ENCODE measurements around the gene FN1. TPM values are rescaled to one million over a fixed set of nuclear protein-coding genes. Genes with fewer than 3 reads are reported as not detected.
"Not testable (repeated sequence)": the region's sequence is repeated elsewhere in the genome, so short reads cannot be mapped to it uniquely, and the experiment has no call there.

The FN1 gene
- total RNA-seq, 2 experiments from 2014 or later = 0.45 to 0.57 TPM

- Mint-ChIP-seq H3K27me3 (ENCODE audit: low read depth) (peaks cover 14% of the 10 kb centered on the region), H3K4me3 (no peak overlapping the region), H3K4me1 (ENCODE audit: low read depth) (no peaks in the 10 kb centered on the region), H3K36me3 (ENCODE audit: low read depth) (no peaks in the 10 kb centered on the region), H3K9me3 (no peaks in the 10 kb centered on the region), H3K27ac (no peak overlapping the region)
- DNase-seq = no peak
- CTCF ChIA-PET = no interaction called here
- intact Hi-C loops (cut with micrococcal nuclease) = no loop called here
Observed at GRCh38 chr2:215416656-215417055, 19.2 kb downstream of the FN1 start.

GRCh38 chr2:215415820-215416577, 19.9 kb downstream of the FN1 start:
- intact Hi-C loops (cut with micrococcal nuclease) = no loop called here
- CTCF ChIA-PET = no interaction called here
- H3K27me3 Mint-ChIP-seq (ENCODE audit: low read depth) = peaks cover 14% of the 10 kb centered on the region
- no peak for DNase-seq
- no peak overlapping the region for H3K4me3 Mint-ChIP-seq
- no peaks in the 10 kb centered on the region for H3K4me1 Mint-ChIP-seq (ENCODE audit: low read depth)
- no peaks in the 10 kb centered on the region for H3K36me3 Mint-ChIP-seq (ENCODE audit: low read depth)
- H3K9me3 Mint-ChIP-seq = no peaks in the 10 kb centered on the region
- H3K27ac Mint-ChIP-seq = no peak overlapping the region

- CTCF ChIA-PET = no interaction called here
- Mint-ChIP-seq H3K4me1 (ENCODE audit: low read depth) (no peaks in the 10 kb centered on the region), H3K27ac (no peak overlapping the region), H3K36me3 (ENCODE audit: low read depth) (no peaks in the 10 kb centered on the region), H3K4me3 (no peak overlapping the region), H3K27me3 (ENCODE audit: low read depth) (peaks cover 11% of the 10 kb centered on the region), H3K9me3 (no peaks in the 10 kb centered on the region)
- DNase-seq = no peak
- intact Hi-C loops (cut with micrococcal nuclease) = no loop called here
Observed at GRCh38 chr2:215415218-215415617, 20.6 kb downstream of the FN1 start.

GRCh38 chr2:215414674-215415073, 21.2 kb downstream of the FN1 start:
- no peak overlapping the region for H3K4me3 Mint-ChIP-seq
- H3K27me3 Mint-ChIP-seq (ENCODE audit: low read depth) = peaks cover 11% of the 10 kb centered on the region
- H3K9me3 Mint-ChIP-seq = no peaks in the 10 kb centered on the region
- DNase-seq = no peak
- H3K36me3 Mint-ChIP-seq (ENCODE audit: low read depth) = no peaks in the 10 kb centered on the region
- no peak overlapping the region for H3K27ac Mint-ChIP-seq
- H3K4me1 Mint-ChIP-seq (ENCODE audit: low read depth) = no peaks in the 10 kb centered on the region
- CTCF ChIA-PET = no interaction called here
- intact Hi-C loops (cut with micrococcal nuclease) = no loop called here

- no peaks in the 10 kb centered on the region for H3K9me3 Mint-ChIP-seq
- intact Hi-C loops (cut with micrococcal nuclease) = no loop called here
- H3K4me3 Mint-ChIP-seq = no peak overlapping the region
- H3K4me1 Mint-ChIP-seq (ENCODE audit: low read depth) = no peaks in the 10 kb centered on the region
- DNase-seq = no peak
- H3K27me3 Mint-ChIP-seq (ENCODE audit: low read depth) = peaks cover 12% of the 10 kb centered on the region
- H3K27ac Mint-ChIP-seq = no peak overlapping the region
- no peaks in the 10 kb centered on the region for H3K36me3 Mint-ChIP-seq (ENCODE audit: low read depth)
- CTCF ChIA-PET = no interaction called here
Observed at GRCh38 chr2:215413974-215414373, 21.9 kb downstream of the FN1 start.

- Mint-ChIP-seq H3K4me3 (no peak overlapping the region), H3K9me3 (no peaks in the 10 kb centered on the region), H3K4me1 (ENCODE audit: low read depth) (no peaks in the 10 kb centered on the region), H3K27ac (no peak overlapping the region), H3K36me3 (ENCODE audit: low read depth) (no peaks in the 10 kb centered on the region), H3K27me3 (ENCODE audit: low read depth) (peaks cover 12% of the 10 kb centered on the region)
- CTCF ChIA-PET = no interaction called here
- DNase-seq = no peak
- intact Hi-C loops (cut with micrococcal nuclease) = no loop called here
Observed at GRCh38 chr2:215413484-215413777, 22.4 kb downstream of the FN1 start.

GRCh38 chr2:215411941-215412743, 23.7 kb downstream of the FN1 start:
- H3K27ac Mint-ChIP-seq = no peak overlapping the region

GRCh38 chr2:215410932-215411285, 25.0 kb downstream of the FN1 start:
- Mint-ChIP-seq H3K27ac (no peak overlapping the region), H3K27me3 (ENCODE audit: low read depth) (peaks cover 16% of the 10 kb centered on the region), H3K4me1 (ENCODE audit: low read depth) (no peaks in the 10 kb centered on the region), H3K9me3 (no peaks in the 10 kb centered on the region), H3K36me3 (ENCODE audit: low read depth) (no peaks in the 10 kb centered on the region), H3K4me3 (no peak overlapping the region)
- no peak for DNase-seq
- CTCF ChIA-PET = interaction anchor here (0.7 kb wide), 1 partner anchor 241 kb away, joined by 3 read pairs; no protein-coding TSS in a partner anchor
- intact Hi-C loops (cut with micrococcal nuclease) = no loop called here

More at GRCh38 chr2:215411941-215412743, 23.7 kb downstream of the FN1 start:
- H3K9me3 Mint-ChIP-seq = no peaks in the 10 kb centered on the region
- DNase-seq = no peak
- intact Hi-C loops (cut with micrococcal nuclease) = no loop called here
- no peaks in the 10 kb centered on the region for H3K4me1 Mint-ChIP-seq (ENCODE audit: low read depth)
- H3K36me3 Mint-ChIP-seq (ENCODE audit: low read depth) = no peaks in the 10 kb centered on the region
- CTCF ChIA-PET = interaction anchor here (1.0 kb wide), 1 partner anchor 34 kb away, joined by 4 read pairs; no protein-coding TSS in a partner anchor
- no peak overlapping the region for H3K4me3 Mint-ChIP-seq
- peaks cover 14% of the 10 kb centered on the region for H3K27me3 Mint-ChIP-seq (ENCODE audit: low read depth)

GRCh38 chr2:215410181-215410931, 25.5 kb downstream of the FN1 start:
- H3K4me3 Mint-ChIP-seq; H3K4me1 Mint-ChIP-seq (ENCODE audit: low read depth); intact Hi-C loops (cut with micrococcal nuclease); CTCF ChIA-PET; H3K27ac Mint-ChIP-seq; H3K9me3 Mint-ChIP-seq; DNase-seq; H3K36me3 Mint-ChIP-seq (ENCODE audit: low read depth): not testable (repeated sequence)
- H3K27me3 Mint-ChIP-seq (ENCODE audit: low read depth) = peaks cover 16% of the 10 kb centered on the region

GRCh38 chr2:215409331-215410127, 26.3 kb downstream of the FN1 start:
- peak; percentile 22 for DNase-seq
- H3K4me1 Mint-ChIP-seq (ENCODE audit: low read depth) = no peaks in the 10 kb centered on the region
- no peak overlapping the region for H3K27ac Mint-ChIP-seq
- H3K27me3 Mint-ChIP-seq (ENCODE audit: low read depth) = peaks cover 16% of the 10 kb centered on the region
- no peaks in the 10 kb centered on the region for H3K9me3 Mint-ChIP-seq
- no peak overlapping the region for H3K4me3 Mint-ChIP-seq
- CTCF ChIA-PET = interaction anchor here (0.5 kb wide), 1 partner anchor 699 kb away, joined by 3 read pairs; the partner anchor contains the start of gene XRCC5
- intact Hi-C loops (cut with micrococcal nuclease) = no loop called here
- H3K36me3 Mint-ChIP-seq (ENCODE audit: low read depth) = no peaks in the 10 kb centered on the region

- H3K27me3 Mint-ChIP-seq (ENCODE audit: low read depth); DNase-seq; intact Hi-C loops (cut with micrococcal nuclease); CTCF ChIA-PET; H3K9me3 Mint-ChIP-seq; H3K4me3 Mint-ChIP-seq; H3K27ac Mint-ChIP-seq; H3K4me1 Mint-ChIP-seq (ENCODE audit: low read depth); H3K36me3 Mint-ChIP-seq (ENCODE audit: low read depth): not testable (repeated sequence)
Observed at GRCh38 chr2:215408441-215408840, 27.4 kb downstream of the FN1 start.
